ENCODE measurements around the gene ZBED2. TPM values are rescaled to one million over a fixed set of nuclear protein-coding genes. Genes with fewer than 3 reads are reported as not detected.

ZBED2 gene
- total RNA-seq, 2 experiments from 2014 or later: 670 to 671 TPM

- ChIA-PET POLR2A (interaction anchor here (0.6 to 2.6 kb wide), 4 partner anchors 8 to 69 kb away, joined by 3 to 33 read pairs (median 5); partner anchors contain the start of gene ZBED2), CTCF (interaction anchor here (1.1 to 2.3 kb wide), 2 partner anchors 8 to 15 kb away, joined by 3 to 13 read pairs; no protein-coding TSS in a partner anchor)
These were observed 13.2 kb upstream of the ZBED2 start for GRCh38 chr3:111608383-111608782.

GRCh38 chr3:111607240-111607920 lies 12.2 kb upstream of the ZBED2 start:
- CTCF ChIA-PET: interaction anchor here (0.5 to 2.3 kb wide), 2 partner anchors 9 to 18 kb away, joined by 3 to 13 read pairs; no protein-coding TSS in a partner anchor
- POLR2A ChIA-PET: interaction anchor here (1.3 to 2.6 kb wide), 3 partner anchors 9 to 59 kb away, joined by 5 to 33 read pairs (median 5); partner anchors contain the start of gene ZBED2

GRCh38 chr3:111605493-111605892 lies 10.3 kb upstream of the ZBED2 start:
- POLR2A ChIA-PET: interaction anchor here (0.5 to 4.5 kb wide), 8 partner anchors 8 to 373 kb away, joined by 3 to 41 read pairs (median 10); partner anchors contain the start of genes ABHD10 and ZBED2
- CTCF ChIA-PET: interaction anchor here (1.0 to 3.6 kb wide), 6 partner anchors 11 to 60 kb away, joined by 3 to 20 read pairs (median 6); partner anchors contain the start of gene ZBED2

GRCh38 chr3:111605018-111605417 lies 9.9 kb upstream of the ZBED2 start:
- CTCF ChIA-PET: interaction anchor here (1.0 to 3.6 kb wide), 8 partner anchors 8 to 61 kb away, joined by 3 to 20 read pairs (median 6); partner anchors contain the start of gene ZBED2
- POLR2A ChIA-PET: interaction anchor here (0.5 to 4.5 kb wide), 9 partner anchors 9 to 374 kb away, joined by 3 to 41 read pairs (median 6); partner anchors contain the start of genes ABHD10 and ZBED2

GRCh38 chr3:111604119-111604518 lies 9.0 kb upstream of the ZBED2 start:
- CTCF ChIA-PET: interaction anchor here (0.7 to 3.6 kb wide), 8 partner anchors 9 to 374 kb away, joined by 3 to 20 read pairs (median 6); partner anchors contain the start of genes ABHD10 and ZBED2
- POLR2A ChIA-PET: interaction anchor here (0.7 to 4.5 kb wide), 9 partner anchors 10 to 60 kb away, joined by 3 to 41 read pairs (median 6); partner anchors contain the start of gene ZBED2

- ChIA-PET POLR2A (interaction anchor here (1.0 to 4.5 kb wide), 8 partner anchors 10 to 60 kb away, joined by 3 to 41 read pairs (median 10); partner anchors contain the start of gene ZBED2), CTCF (interaction anchor here (1.0 to 3.6 kb wide), 6 partner anchors 9 to 61 kb away, joined by 3 to 20 read pairs (median 8); partner anchors contain the start of gene ZBED2)
These were observed 8.5 kb upstream of the ZBED2 start for GRCh38 chr3:111603679-111604078.

GRCh38 chr3:111601810-111602209 lies 6.7 kb upstream of the ZBED2 start:
- ChIA-PET POLR2A (interaction anchor here (1.0 to 4.5 kb wide), 3 partner anchors 11 to 14 kb away, joined by 3 to 19 read pairs (median 7); no protein-coding TSS in a partner anchor), CTCF (interaction anchor here (1.1 to 1.7 kb wide), 3 partner anchors 9 to 90 kb away, joined by 3 to 5 read pairs (median 3); no protein-coding TSS in a partner anchor)

GRCh38 chr3:111598552-111598951 lies 3.4 kb upstream of the ZBED2 start:
- POLR2A ChIA-PET: no interaction called here
- CTCF ChIA-PET: interaction anchor here (2.4 kb wide), 1 partner anchor 18 kb away, joined by 10 read pairs; no protein-coding TSS in a partner anchor

GRCh38 chr3:111598139-111598538 lies 3.0 kb upstream of the ZBED2 start:
- ChIA-PET CTCF (interaction anchor here (2.4 kb wide), 1 partner anchor 19 kb away, joined by 10 read pairs; no protein-coding TSS in a partner anchor), POLR2A (no interaction called here)

GRCh38 chr3:111596328-111596727 lies 1.2 kb upstream of the ZBED2 start:
- ChIA-PET CTCF (interaction anchor here (1.5 to 3.9 kb wide), 2 partner anchors 20 to 49 kb away, joined by 3 to 28 read pairs; no protein-coding TSS in a partner anchor), POLR2A (interaction anchor here (3.8 to 5.0 kb wide), 3 partner anchors 14 to 50 kb away, joined by 25 to 51 read pairs (median 39); no protein-coding TSS in a partner anchor)

GRCh38 chr3:111594781-111595180 lies 365 bp downstream of the ZBED2 start:
- ChIA-PET CTCF (interaction anchor here (1.0 to 3.9 kb wide), 7 partner anchors 9 to 78 kb away, joined by 3 to 28 read pairs (median 11); no protein-coding TSS in a partner anchor), POLR2A (interaction anchor here (1.3 to 5.0 kb wide), 9 partner anchors 9 to 53 kb away, joined by 3 to 51 read pairs (median 25); partner anchors contain the start of gene CD96)

- ChIA-PET POLR2A (interaction anchor here (1.3 to 5.0 kb wide), 9 partner anchors 10 to 53 kb away, joined by 3 to 51 read pairs (median 25); partner anchors contain the start of gene CD96), CTCF (interaction anchor here (1.4 to 3.9 kb wide), 6 partner anchors 10 to 51 kb away, joined by 3 to 28 read pairs (median 12); no protein-coding TSS in a partner anchor)
These were observed 941 bp downstream of the ZBED2 start for GRCh38 chr3:111594205-111594604.

GRCh38 chr3:111593666-111594065 lies 1.5 kb downstream of the ZBED2 start:
- ChIA-PET CTCF (interaction anchor here (1.2 to 3.9 kb wide), 7 partner anchors 11 to 50 kb away, joined by 3 to 28 read pairs (median 11); no protein-coding TSS in a partner anchor), POLR2A (interaction anchor here (0.6 to 5.0 kb wide), 9 partner anchors 9 to 50 kb away, joined by 3 to 51 read pairs (median 25); no protein-coding TSS in a partner anchor)

- POLR2A ChIA-PET: interaction anchor here (0.5 to 5.0 kb wide), 9 partner anchors 8 to 920 kb away, joined by 3 to 51 read pairs (median 25); no protein-coding TSS in a partner anchor
- CTCF ChIA-PET: interaction anchor here (1.2 to 3.9 kb wide), 6 partner anchors 11 to 49 kb away, joined by 3 to 28 read pairs (median 12); no protein-coding TSS in a partner anchor
These were observed 2.2 kb downstream of the ZBED2 start for GRCh38 chr3:111592936-111593335.

- CTCF ChIA-PET: interaction anchor here (3.2 to 4.0 kb wide), 3 partner anchors 24 to 49 kb away, joined by 14 to 28 read pairs (median 22); no protein-coding TSS in a partner anchor
- POLR2A ChIA-PET: interaction anchor here (0.6 to 5.0 kb wide), 8 partner anchors 12 to 59 kb away, joined by 3 to 51 read pairs (median 33); no protein-coding TSS in a partner anchor
These were observed 3.0 kb downstream of the ZBED2 start for GRCh38 chr3:111592143-111592542.

- CTCF ChIA-PET: interaction anchor here (1.1 to 4.0 kb wide), 4 partner anchors 8 to 45 kb away, joined by 3 to 22 read pairs (median 4); no protein-coding TSS in a partner anchor
These were observed 3.6 kb downstream of the ZBED2 start for GRCh38 chr3:111591555-111591954.

GRCh38 chr3:111590143-111590491 lies 5.0 kb downstream of the ZBED2 start:
- POLR2A ChIA-PET: interaction anchor here (0.6 to 3.5 kb wide), 8 partner anchors 10 to 47 kb away, joined by 3 to 33 read pairs (median 8); no protein-coding TSS in a partner anchor

More at GRCh38 chr3:111591555-111591954, 3.6 kb downstream of the ZBED2 start:
- POLR2A ChIA-PET: interaction anchor here (0.6 to 4.5 kb wide), 7 partner anchors 12 to 388 kb away, joined by 3 to 33 read pairs (median 4); no protein-coding TSS in a partner anchor

More at GRCh38 chr3:111590143-111590491, 5.0 kb downstream of the ZBED2 start:
- CTCF ChIA-PET: interaction anchor here (0.8 to 4.0 kb wide), 4 partner anchors 8 to 423 kb away, joined by 3 to 22 read pairs (median 4); no protein-coding TSS in a partner anchor

All from activated CD8-positive, alpha-beta memory T cell treated with anti-CD3 and anti-CD28 coated beads for 36 hours (primary cell).